Right lobe of liver (tissue), 6 donors: ENCODE data around the gene TMCC2. TPM values are rescaled to one million over a fixed set of nuclear protein-coding genes. Genes with fewer than 3 reads are reported as not detected.

Experiments used
- ATAC-seq, 4 donors: fragments of 200-7000 bp; cut with Tn5 transposase; one replicate each; pipeline ENCODE4 v1.9.1; 2020; ENCODE audit warnings: mild to moderate bottlenecking in 4 of 4, moderate library complexity in 4 of 4
- DNase-seq, 3 donors: peaks; one replicate each; pipeline ENCODE4 v3.0.0-alpha.2; 2020
- H3K27ac ChIP-seq, 3 donors: fragments of 200-600 bp; one replicate each; pipeline ENCODE4 v1.8.0; 2022
- H3K27me3 ChIP-seq, 2 donors: fragments of 200-600 bp; one replicate each; pipeline ENCODE4 v1.8.0; 2022
- H3K36me3 ChIP-seq, 4 donors: fragments of 200-600 bp; sonication (generic) in 1 of 4; one replicate each; pipeline versions ENCODE4 v1.5.1 to v1.8.0; 2017 to 2022; ENCODE audit warnings: control low read depth in 1 of 4
- H3K4me1 ChIP-seq, 4 donors: fragments of 200-600 bp; sonication (generic) in 1 of 4; one replicate each; pipeline versions ENCODE4 v1.5.1 to v1.8.0; 2017 to 2022; ENCODE audit warnings: control low read depth in 1 of 4
- H3K4me3 ChIP-seq, 3 donors: fragments of 200-600 bp; one replicate each; pipeline ENCODE4 v1.8.0; 2022
- H3K9me3 ChIP-seq, 4 donors: fragments of 200-600 bp; sonication (generic) in 1 of 4; one replicate each; pipeline versions ENCODE4 v1.5.1 to v1.8.0; 2017 to 2022; ENCODE audit warnings: control low read depth in 1 of 4
- POLR2A ChIP-seq: fragments of 450-650 bp; IDR thresholded peaks from one replicate; pipeline ENCODE4 v1.6.1; 2017; ENCODE audit warnings: antibody characterized with exemption, mild to moderate bottlenecking
- WGBS: methylation state at CpG from one replicate; pipeline ENCODE4 v1.1.6; 2018; ENCODE audit warnings: low coverage, low lambda C conversion rate; ENCODE audit not compliant: insufficient coverage; ENCODE audit errors: missing lambda C conversion rate; 5-methylcytosine and 5-hydroxymethylcytosine counted together
- intact Hi-C, 2 donors: fragments of 100-400 bp; cut with DNase I; formaldehyde crosslinking; loops; one replicate each; pipeline versions ENCODE4 v1.11.2 to v1.14.1; 2022
- total RNA-seq, 6 experiments: library from RNA; depleted of rRNA in 2 of 6; stranded (reverse); fragments of >200 nt in 2 of 6; fragmentation: NEBNext Ultra II Directional in 3 of 6; extraction: Animal tissue kit (Norgen Biotek cat#: 25700) in 3 of 6; gene quantifications; one replicate each; pipeline versions ENCODE4 v1.1.0 to v1.2.4, GENCODE V29; 2016 to 2023
- TF ChIP-seq, protein P1 (sequence below), 4 donors: fragments of 200-600 bp in 3 of 4; fragments of 450-650 bp in 1 of 4; IDR thresholded peaks; one replicate each; pipeline versions ENCODE4 v1.5.1 to v1.8.0; 2016 to 2022; ENCODE audit warnings: antibody characterized with exemption in 4 of 4, mild to moderate bottlenecking in 2 of 4
- donor health status: DM: no; HTN: yes; CAD: no.
- donor health status: DM: no; HTN: no; CAD: no.
- donor health status: DM: no; HTN: no; CAD: no.
- donor health status: DM: no; HTN: yes; CAD: no.
- donor health status: DM: no; HTN: yes; CAD: no.

The TMCC2 gene
- total RNA-seq, 6 experiments from 2014 or later: 0.14 to 5.9 (median 0.30) TPM

DNA sequence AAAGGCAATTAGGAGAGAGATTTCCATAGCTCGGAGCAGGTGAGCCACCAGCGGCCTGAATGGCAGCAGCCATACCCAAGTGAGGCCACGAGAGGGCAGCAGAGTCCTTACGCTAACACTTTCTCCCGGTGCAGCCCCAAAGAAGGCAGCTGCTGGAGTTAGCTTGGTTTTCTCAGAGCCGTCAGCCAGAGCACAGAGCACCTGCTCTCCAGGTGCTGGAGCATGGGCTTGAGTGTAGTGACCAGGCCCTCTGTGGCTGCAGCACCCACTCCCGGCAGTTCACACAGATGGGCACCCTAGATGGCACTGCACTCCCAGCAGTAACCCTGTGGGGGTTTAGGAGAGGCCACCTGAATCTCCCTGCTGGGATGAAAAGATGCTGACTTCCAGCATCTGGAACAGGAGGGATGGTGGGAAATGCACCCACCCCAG lies 45.8 kb downstream of the TMCC2 start:
- intact Hi-C loops: loop anchor here (2.0 to 5.0 kb wide), 2 partner anchors 53 to 54 kb away; no protein-coding TSS in a partner anchor
- ATAC-seq (peak; percentile 91 to 95 (median 94)), DNase-seq (peak; percentile 84 to 89 (median 86))
- TF ChIP-seq, protein P1, sequence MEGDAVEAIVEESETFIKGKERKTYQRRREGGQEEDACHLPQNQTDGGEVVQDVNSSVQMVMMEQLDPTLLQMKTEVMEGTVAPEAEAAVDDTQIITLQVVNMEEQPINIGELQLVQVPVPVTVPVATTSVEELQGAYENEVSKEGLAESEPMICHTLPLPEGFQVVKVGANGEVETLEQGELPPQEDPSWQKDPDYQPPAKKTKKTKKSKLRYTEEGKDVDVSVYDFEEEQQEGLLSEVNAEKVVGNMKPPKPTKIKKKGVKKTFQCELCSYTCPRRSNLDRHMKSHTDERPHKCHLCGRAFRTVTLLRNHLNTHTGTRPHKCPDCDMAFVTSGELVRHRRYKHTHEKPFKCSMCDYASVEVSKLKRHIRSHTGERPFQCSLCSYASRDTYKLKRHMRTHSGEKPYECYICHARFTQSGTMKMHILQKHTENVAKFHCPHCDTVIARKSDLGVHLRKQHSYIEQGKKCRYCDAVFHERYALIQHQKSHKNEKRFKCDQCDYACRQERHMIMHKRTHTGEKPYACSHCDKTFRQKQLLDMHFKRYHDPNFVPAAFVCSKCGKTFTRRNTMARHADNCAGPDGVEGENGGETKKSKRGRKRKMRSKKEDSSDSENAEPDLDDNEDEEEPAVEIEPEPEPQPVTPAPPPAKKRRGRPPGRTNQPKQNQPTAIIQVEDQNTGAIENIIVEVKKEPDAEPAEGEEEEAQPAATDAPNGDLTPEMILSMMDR (IDR thresholded peaks at IDR 0.05): peak; percentile 97 to 99 (median 98)
- TF ChIP-seq POLR2A: no peak
- H3K27ac ChIP-seq: no peak overlapping the region
- no peaks in the 10 kb centered on the region for H3K4me1 ChIP-seq
- WGBS: 0% methylated on average over 6 of the region's 7 CpGs
- no peaks in the 10 kb centered on the region for H3K27me3 ChIP-seq
- no peaks in the 10 kb centered on the region for H3K36me3 ChIP-seq
- no peaks in the 10 kb centered on the region for H3K9me3 ChIP-seq
- no peak overlapping the region for H3K4me3 ChIP-seq

DNA sequence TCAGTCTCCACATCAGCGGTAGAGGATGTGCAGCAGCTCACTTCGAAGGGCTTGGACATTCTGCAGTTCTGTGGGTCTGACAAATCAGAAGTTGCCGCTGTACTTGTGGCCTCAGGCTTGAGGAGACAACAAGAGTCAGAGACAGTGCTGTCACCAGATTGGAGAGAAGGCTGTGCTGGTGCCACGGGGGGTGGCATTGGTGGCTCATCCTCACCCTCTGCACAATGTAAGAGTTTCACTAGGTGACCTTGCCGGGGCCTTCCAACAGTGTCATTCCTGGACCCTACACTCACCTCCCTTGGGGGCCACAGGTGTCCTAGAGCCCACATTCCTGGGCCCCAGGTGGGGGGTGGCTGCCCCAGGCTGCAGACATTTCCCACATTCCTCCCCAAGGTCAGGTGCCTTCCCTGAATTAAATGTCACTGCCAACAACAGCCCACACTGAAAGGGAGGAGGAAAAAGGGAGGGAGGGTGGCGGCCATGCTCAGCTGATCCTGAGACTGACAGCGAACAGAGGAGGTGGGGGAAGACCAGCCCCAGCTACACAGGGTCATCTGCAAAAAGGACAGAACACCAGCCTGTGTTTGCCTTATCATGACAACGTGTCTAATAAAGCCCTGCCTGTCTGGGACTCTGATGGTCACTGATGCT lies 46.4 kb downstream of the TMCC2 start:
- WGBS: 33% methylated on average over 1 of the region's 8 CpGs
- TF ChIP-seq POLR2A: no peak
- TF ChIP-seq, protein P1 (IDR thresholded peaks at IDR 0.05): no peak
- no peaks in the 10 kb centered on the region for H3K4me1 ChIP-seq
- DNase-seq: no peak
- H3K4me3 ChIP-seq: no peak overlapping the region
- intact Hi-C loops: loop anchor here in 1 of 2 donors (5.0 kb wide), 1 partner anchor 53 kb away; no protein-coding TSS in a partner anchor
- H3K27me3 ChIP-seq: no peaks in the 10 kb centered on the region
- no peaks in the 10 kb centered on the region for H3K9me3 ChIP-seq
- ATAC-seq: no peak
- H3K36me3 ChIP-seq: no peaks in the 10 kb centered on the region
- H3K27ac ChIP-seq: no peak overlapping the region

- peak in 1 of 3 donors; percentile 69 for DNase-seq
Measured at GRCh38 chr1:205275133-205275532, 47.4 kb downstream of the TMCC2 start.

DNA sequence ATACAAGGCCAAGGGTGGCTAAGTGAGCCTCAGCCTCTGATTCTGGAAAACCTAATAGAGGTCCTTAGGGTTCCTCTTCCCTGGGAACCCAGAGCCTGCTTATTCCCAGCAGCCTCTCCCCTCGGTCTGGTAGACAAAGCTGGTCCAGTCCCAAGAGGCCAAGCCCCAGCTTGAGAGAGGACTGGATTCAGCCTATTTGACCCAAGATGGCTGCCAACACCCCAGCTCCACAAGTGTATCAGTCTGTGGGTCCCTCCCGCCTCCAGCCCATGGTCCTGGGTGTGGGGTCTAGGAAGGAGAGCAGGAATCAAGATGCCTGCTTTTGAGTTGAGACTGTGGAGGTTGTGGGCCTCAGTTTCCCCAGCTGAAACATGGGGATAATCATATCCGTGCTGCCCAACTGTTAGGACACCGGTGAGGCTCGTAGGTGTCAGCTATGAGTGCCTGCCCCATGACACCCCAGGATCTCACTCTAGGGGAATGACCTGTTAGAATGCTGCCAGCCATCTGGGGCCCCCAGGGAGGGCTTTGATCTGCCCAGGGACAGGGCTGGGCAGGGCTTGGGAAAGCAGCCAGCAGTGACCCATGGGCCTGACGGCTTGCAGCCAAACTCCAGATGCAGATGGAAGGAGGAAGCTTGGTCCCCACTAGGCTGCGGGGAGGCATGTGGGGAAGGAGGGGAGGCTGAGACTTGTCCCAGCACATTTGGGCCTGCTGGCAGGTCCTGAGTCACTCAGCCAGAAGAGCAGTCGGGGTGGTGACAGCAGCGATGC lies 48.4 kb downstream of the TMCC2 start:
- Histone ChIP-seq H3K9me3 (no peaks in the 10 kb centered on the region), H3K27me3 (no peaks in the 10 kb centered on the region), H3K27ac (no peak overlapping the region), H3K36me3 (no peaks in the 10 kb centered on the region), H3K4me3 (no peak overlapping the region), H3K4me1 (no peaks in the 10 kb centered on the region)
- intact Hi-C loops: loop anchor here in 1 of 2 donors (5.0 kb wide), 1 partner anchor 36 kb away; no protein-coding TSS in a partner anchor
- DNase-seq: no peak
- WGBS: 100% methylated on average over 2 of the region's 9 CpGs
- TF ChIP-seq, protein P1 (IDR thresholded peaks at IDR 0.05): no peak
- TF ChIP-seq POLR2A: no peak
- no peak for ATAC-seq

More at GRCh38 chr1:205275133-205275532, 47.4 kb downstream of the TMCC2 start:
- Histone ChIP-seq H3K9me3 (no peaks in the 10 kb centered on the region), H3K27ac (no peak overlapping the region), H3K27me3 (no peaks in the 10 kb centered on the region), H3K4me3 (no peak overlapping the region), H3K4me1 (no peaks in the 10 kb centered on the region), H3K36me3 (no peaks in the 10 kb centered on the region)
- TF ChIP-seq, protein P1 (IDR thresholded peaks at IDR 0.05): no peak
- no peak for TF ChIP-seq POLR2A
- peak; percentile 29 to 79 (median 43) for ATAC-seq
- intact Hi-C loops: loop anchor here in 1 of 2 donors (5.0 kb wide), 1 partner anchor 37 kb away; no protein-coding TSS in a partner anchor
- 80% methylated on average over 1 of the region's 3 CpGs for WGBS
